ENCODE measurements around the gene TOB2. TPM values are rescaled to one million over a fixed set of nuclear protein-coding genes. Genes with fewer than 3 reads are reported as not detected.
"Not testable (repeated sequence)": the region's sequence is repeated elsewhere in the genome, so short reads cannot be mapped to it uniquely, and the experiment has no call there.

The TOB2 gene
- polyA plus RNA-seq, 10 donors: 29.5 to 42.7 (median 36.1) TPM

GRCh38 chr22:41431656-41432055 lies 14.9 kb downstream of the TOB2 start:
- no peak for DNase-seq

- no peak for DNase-seq
Observed at GRCh38 chr22:41429951-41430332, 16.7 kb downstream of the TOB2 start.

GRCh38 chr22:41429232-41429950 lies 17.2 kb downstream of the TOB2 start:
- no peak for DNase-seq

GRCh38 chr22:41425660-41426365 lies 20.8 kb downstream of the TOB2 start:
- DNase-seq: no peak

GRCh38 chr22:41418717-41419116 lies 27.9 kb downstream of the TOB2 start:
- DNase-seq: no peak

- peak; percentile 71 to 81 (median 74) for DNase-seq
Observed at GRCh38 chr22:41417622-41418390, 28.8 kb downstream of the TOB2 start.

- DNase-seq: no peak
Observed at GRCh38 chr22:41415554-41415953, 31.0 kb downstream of the TOB2 start.

- no peak for DNase-seq
Observed at GRCh38 chr22:41411021-41411851, 35.4 kb downstream of the TOB2 start.

- DNase-seq: no peak
Observed at GRCh38 chr22:41410311-41410751, 36.3 kb downstream of the TOB2 start.

GRCh38 chr22:41408665-41409064 lies 37.9 kb downstream of the TOB2 start:
- DNase-seq: no peak

GRCh38 chr22:41407433-41407832 lies 39.2 kb downstream of the TOB2 start:
- no peak for DNase-seq

GRCh38 chr22:41406410-41406809 lies 40.2 kb downstream of the TOB2 start:
- DNase-seq: no peak

- no peak for DNase-seq
Observed at GRCh38 chr22:41405588-41405987, 41.0 kb downstream of the TOB2 start.

GRCh38 chr22:41403532-41404318 lies 42.9 kb downstream of the TOB2 start:
- DNase-seq: peak; percentile 78 to 92 (median 84)

- not testable (repeated sequence) for DNase-seq
Observed at GRCh38 chr22:41402851-41403250, 43.8 kb downstream of the TOB2 start.

GRCh38 chr22:41401781-41402648 lies 44.6 kb downstream of the TOB2 start:
- DNase-seq: peak; percentile 58 to 78 (median 71)

GRCh38 chr22:41398921-41399320 lies 47.7 kb downstream of the TOB2 start:
- DNase-seq: no peak

GRCh38 chr22:41397143-41397811 lies 49.3 kb downstream of the TOB2 start:
- no peak for DNase-seq

All from muscle of back (tissue), 11 donors.